Memory B cell (primary cell): Measurements from ENCODE around the gene PPP6R2.

Experiments
- ATAC-seq: fragments of 150-1000 bp; cut with Tn5 transposase; 2 replicates; pipeline ENCODE4 v1.10.0; 2021; ENCODE audit warnings: low read depth, mild to moderate bottlenecking, moderate library complexity
- DNase-seq, 2 donors: peaks; one replicate each; pipeline ENCODE4 v3.0.0; 2022; ENCODE audit warnings: low spot score in 2 of 2
- H3K27ac Mint-ChIP-seq: one replicate; pipeline ENCODE4 v1.8.0; 2022; ENCODE audit warnings: mild to moderate bottlenecking, moderate library complexity, mixed read lengths
- H3K27me3 Mint-ChIP-seq: one replicate; pipeline ENCODE4 v1.8.0; 2022; ENCODE audit warnings: mixed read lengths
- H3K36me3 Mint-ChIP-seq: one replicate; pipeline ENCODE4 v1.8.0; 2022; ENCODE audit warnings: mild to moderate bottlenecking, mixed read lengths
- H3K4me1 Mint-ChIP-seq: one replicate; pipeline ENCODE4 v1.8.0; 2022; ENCODE audit warnings: mixed read lengths
- H3K4me3 Mint-ChIP-seq: one replicate; pipeline ENCODE4 v1.8.0; 2022; ENCODE audit warnings: mild to moderate bottlenecking, moderate library complexity, mixed read lengths
- H3K9me3 Mint-ChIP-seq: one replicate; pipeline ENCODE4 v1.8.0; 2022; ENCODE audit warnings: mixed read lengths

Gene PPP6R2

DNA sequence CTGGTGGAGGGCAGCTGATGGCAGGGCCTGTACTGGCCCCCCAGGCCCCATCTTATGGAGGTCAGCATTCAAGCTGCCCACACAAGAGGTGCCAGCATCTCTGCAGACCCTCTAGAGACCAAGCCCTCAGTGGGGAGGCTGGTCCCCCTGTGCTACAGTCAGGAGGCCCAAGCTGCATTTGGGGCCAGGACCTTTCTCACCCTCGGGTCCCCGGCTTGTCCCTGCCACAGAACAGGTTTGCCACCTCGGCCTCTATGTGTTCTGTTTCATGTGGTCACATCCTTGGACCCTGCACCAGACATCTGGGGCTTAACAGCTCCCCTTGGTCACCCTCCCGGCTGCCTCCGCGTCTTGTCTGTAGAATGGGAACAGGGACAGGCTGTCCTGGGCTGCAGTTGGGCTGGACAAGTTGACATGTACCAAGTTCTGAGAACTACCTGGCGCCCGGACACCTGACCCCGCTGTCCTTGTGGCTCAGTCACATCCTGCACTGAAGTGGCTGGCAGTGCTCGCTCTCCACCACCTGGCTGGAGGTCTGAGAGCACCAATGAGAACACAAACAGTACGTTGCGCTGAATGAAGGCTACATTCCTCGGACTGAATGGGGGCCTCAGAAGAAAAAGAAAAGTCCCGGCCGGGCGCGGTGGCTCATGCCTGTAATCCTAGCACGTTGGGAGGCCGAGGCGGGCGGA is 33.0 kb upstream of the PPP6R2 start:
- H3K9me3 Mint-ChIP-seq = no peaks in the 10 kb centered on the region
- H3K27me3 Mint-ChIP-seq = no peaks in the 10 kb centered on the region
- no peaks in the 10 kb centered on the region for H3K36me3 Mint-ChIP-seq
- peaks cover 19% of the 10 kb centered on the region for H3K4me1 Mint-ChIP-seq
- H3K4me3 Mint-ChIP-seq = no peak overlapping the region
- DNase-seq (no peak), ATAC-seq (no peak)
- no peak overlapping the region for H3K27ac Mint-ChIP-seq

DNA sequence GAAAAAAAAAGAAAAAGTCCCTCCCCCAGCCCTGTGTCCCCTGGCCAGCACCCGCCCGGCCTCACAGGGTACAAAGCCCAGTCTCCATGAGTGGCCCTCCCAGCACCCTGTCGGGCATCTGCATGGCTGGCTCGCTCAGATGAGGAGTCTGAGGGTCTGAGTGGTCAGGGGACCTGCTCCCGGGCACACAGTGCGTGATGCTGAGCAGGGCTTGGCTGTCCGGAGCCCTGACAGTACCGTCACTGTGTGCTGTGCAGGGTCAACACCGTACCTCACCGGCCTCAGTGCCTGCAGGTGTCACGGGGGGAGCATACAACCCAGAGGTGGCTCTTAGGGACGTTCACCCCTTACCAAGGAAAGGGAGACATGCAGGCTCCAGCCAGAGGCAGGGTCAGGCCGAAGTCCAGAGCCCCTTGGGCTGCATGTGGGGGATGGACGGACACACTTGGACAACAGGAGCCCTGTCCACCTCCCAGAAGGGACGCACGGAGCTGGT is 32.1 kb upstream of the PPP6R2 start:
- ATAC-seq (no peak), DNase-seq (no peak)
- H3K4me1 Mint-ChIP-seq = peaks cover 18% of the 10 kb centered on the region
- H3K27ac Mint-ChIP-seq = no peak overlapping the region
- H3K9me3 Mint-ChIP-seq = no peaks in the 10 kb centered on the region
- no peaks in the 10 kb centered on the region for H3K36me3 Mint-ChIP-seq
- H3K4me3 Mint-ChIP-seq = no peak overlapping the region
- no peaks in the 10 kb centered on the region for H3K27me3 Mint-ChIP-seq

- Mint-ChIP-seq H3K4me1 (peaks cover 20% of the 10 kb centered on the region), H3K36me3 (no peaks in the 10 kb centered on the region), H3K27ac (no peak overlapping the region), H3K4me3 (no peak overlapping the region), H3K9me3 (no peaks in the 10 kb centered on the region), H3K27me3 (no peaks in the 10 kb centered on the region)
- ATAC-seq (no peak), DNase-seq (no peak)
These were observed 31.3 kb upstream of the PPP6R2 start for GRCh38 chr22:50311606-50312351.

- Mint-ChIP-seq H3K9me3 (no peaks in the 10 kb centered on the region), H3K27ac (no peak overlapping the region), H3K4me3 (no peak overlapping the region), H3K36me3 (no peaks in the 10 kb centered on the region), H3K27me3 (no peaks in the 10 kb centered on the region), H3K4me1 (peaks cover 22% of the 10 kb centered on the region)
- DNase-seq = no peak
- ATAC-seq = no peak
These were observed 30.8 kb upstream of the PPP6R2 start for GRCh38 chr22:50312371-50312770.

DNA sequence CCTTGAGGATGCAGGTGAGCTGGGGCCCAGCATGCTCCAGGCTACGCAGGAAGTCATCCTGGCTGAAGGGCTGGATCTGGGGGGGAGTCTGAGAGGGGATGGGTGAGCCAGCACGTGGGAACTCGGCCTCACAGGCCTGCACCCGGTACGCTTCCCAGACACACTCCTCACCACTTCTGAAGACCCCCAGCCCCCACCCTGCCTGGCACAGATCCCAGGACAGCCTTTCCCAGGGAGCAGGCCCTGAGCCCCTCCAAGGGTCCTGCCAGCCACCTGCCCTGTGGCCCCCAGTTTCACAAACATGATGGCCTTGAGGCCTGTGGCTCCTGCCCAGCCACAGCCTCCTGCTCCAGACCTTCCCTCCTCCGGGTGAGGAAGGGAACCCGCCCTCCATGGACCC is 30.1 kb upstream of the PPP6R2 start:
- H3K36me3 Mint-ChIP-seq = no peaks in the 10 kb centered on the region
- no peak for DNase-seq
- ATAC-seq = no peak
- H3K27ac Mint-ChIP-seq = no peak overlapping the region
- H3K4me1 Mint-ChIP-seq = peaks cover 22% of the 10 kb centered on the region
- H3K4me3 Mint-ChIP-seq = no peak overlapping the region
- no peaks in the 10 kb centered on the region for H3K9me3 Mint-ChIP-seq
- H3K27me3 Mint-ChIP-seq = no peaks in the 10 kb centered on the region

- peak overlapping the region; percentile 43 for H3K4me3 Mint-ChIP-seq
- peak overlapping the region; percentile 64 for H3K27ac Mint-ChIP-seq
- no peaks in the 10 kb centered on the region for H3K36me3 Mint-ChIP-seq
- DNase-seq (no peak), ATAC-seq (no peak)
- H3K27me3 Mint-ChIP-seq = no peaks in the 10 kb centered on the region
- H3K4me1 Mint-ChIP-seq = peaks cover 22% of the 10 kb centered on the region
- H3K9me3 Mint-ChIP-seq = no peaks in the 10 kb centered on the region
These were observed 29.5 kb upstream of the PPP6R2 start for GRCh38 chr22:50313600-50313999.

- no peak for ATAC-seq
- peak overlapping the region; percentile 81 for H3K4me3 Mint-ChIP-seq
These were observed 29.1 kb upstream of the PPP6R2 start for GRCh38 chr22:50314081-50314454.

DNA sequence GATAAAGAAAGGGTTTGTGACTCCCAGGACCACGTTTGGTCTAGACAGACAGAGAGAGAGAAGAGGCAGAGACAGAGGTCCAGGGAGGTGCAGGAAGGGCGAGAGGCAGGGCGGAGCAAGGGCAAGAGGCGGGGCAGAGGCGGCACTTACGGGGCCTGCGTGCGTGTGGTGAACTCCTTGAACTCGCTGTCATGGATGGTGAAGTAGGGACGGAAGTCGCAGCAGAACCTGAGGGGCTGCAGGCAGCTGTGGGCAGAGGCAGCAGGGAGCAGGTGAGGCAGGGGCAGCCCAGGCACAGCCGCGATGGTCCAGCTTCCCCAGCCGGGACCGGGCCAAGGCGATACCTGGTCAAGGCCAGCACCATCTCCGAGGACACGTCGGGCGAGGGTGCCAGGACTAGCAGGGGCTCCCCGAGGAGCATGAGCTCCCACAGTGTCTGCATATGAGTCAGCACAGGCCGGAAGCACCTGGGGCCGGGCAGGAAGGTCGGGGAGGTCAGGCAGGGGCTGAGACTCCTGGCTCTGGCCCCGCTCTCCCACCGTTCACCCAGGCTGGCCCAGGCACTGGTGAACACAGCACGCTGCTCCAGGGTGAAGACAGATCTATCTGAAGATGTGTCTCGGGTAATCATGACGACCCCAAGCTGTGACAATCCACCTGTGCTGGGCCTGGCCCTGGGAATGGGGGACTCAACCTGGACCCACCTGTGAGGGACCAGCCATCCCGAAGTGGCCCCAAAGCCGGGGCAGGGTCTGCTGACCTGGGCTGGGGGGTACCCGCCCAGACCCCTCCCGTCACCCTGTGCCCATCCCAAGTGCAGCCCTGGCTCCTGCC is 28.5 kb upstream of the PPP6R2 start:
- DNase-seq (peak in 1 of 2 donors; percentile 67), ATAC-seq (peak; percentile 88)
- H3K4me3 Mint-ChIP-seq = peak overlapping the region; percentile 81
- H3K36me3 Mint-ChIP-seq = no peaks in the 10 kb centered on the region
- no peaks in the 10 kb centered on the region for H3K9me3 Mint-ChIP-seq
- peaks cover 23% of the 10 kb centered on the region for H3K4me1 Mint-ChIP-seq
- H3K27ac Mint-ChIP-seq = peak overlapping the region; percentile 64
- no peaks in the 10 kb centered on the region for H3K27me3 Mint-ChIP-seq

More at GRCh38 chr22:50314081-50314454, 29.1 kb upstream of the PPP6R2 start:
- Mint-ChIP-seq H3K9me3 (no peaks in the 10 kb centered on the region), H3K4me1 (peaks cover 21% of the 10 kb centered on the region), H3K27me3 (no peaks in the 10 kb centered on the region), H3K27ac (peak overlapping the region; percentile 64), H3K36me3 (no peaks in the 10 kb centered on the region)
- DNase-seq = no peak

DNA sequence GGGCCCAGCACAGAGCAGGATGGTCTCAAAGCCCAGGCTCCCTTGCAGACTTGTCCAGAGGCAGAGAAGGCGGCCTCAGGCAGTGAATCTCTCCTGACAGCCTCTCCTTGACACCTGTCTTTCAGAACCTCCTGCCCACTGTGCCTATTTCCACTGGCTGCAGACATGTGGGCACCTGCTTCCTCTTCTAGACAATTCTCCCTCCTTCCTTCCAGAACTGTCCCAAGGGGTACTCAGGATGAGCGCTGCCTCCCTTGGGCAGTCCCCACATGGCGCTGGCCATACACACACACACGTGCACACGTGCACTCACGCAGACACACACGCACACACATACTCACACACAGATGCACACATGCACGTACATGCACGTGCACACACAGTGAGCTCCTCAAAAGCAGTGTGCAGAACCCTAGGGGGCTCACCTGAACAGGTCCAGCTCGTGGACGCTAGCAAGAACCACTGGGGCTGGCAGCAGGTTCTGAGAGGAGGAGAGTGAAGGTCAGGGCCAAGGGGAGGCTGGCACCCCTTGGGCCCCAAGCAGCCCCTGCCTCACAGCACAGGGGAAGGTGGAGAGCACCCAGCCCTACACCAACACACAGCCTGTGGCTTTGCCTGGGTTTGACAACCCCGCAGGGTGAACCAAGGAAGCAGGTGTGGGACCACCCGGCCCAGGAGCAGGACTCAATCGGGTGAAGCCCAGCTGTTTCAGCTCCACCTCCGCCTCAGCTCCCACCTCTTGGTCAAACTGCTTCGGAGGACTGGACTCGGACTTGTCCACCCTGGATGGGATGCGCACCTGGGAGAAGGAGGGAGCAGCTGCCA is 27.6 kb upstream of the PPP6R2 start:
- DNase-seq (no peak), ATAC-seq (peak; percentile 6)
- no peaks in the 10 kb centered on the region for H3K9me3 Mint-ChIP-seq
- H3K27ac Mint-ChIP-seq = peak overlapping the region; percentile 1
- H3K36me3 Mint-ChIP-seq = no peaks in the 10 kb centered on the region
- H3K4me1 Mint-ChIP-seq = peaks cover 25% of the 10 kb centered on the region
- no peaks in the 10 kb centered on the region for H3K27me3 Mint-ChIP-seq
- peak overlapping the region; percentile 69 for H3K4me3 Mint-ChIP-seq

- no peak overlapping the region for H3K4me3 Mint-ChIP-seq
- no peak overlapping the region for H3K27ac Mint-ChIP-seq
- no peaks in the 10 kb centered on the region for H3K27me3 Mint-ChIP-seq
- no peak for ATAC-seq
- peaks cover 25% of the 10 kb centered on the region for H3K4me1 Mint-ChIP-seq
- no peak for DNase-seq
- no peaks in the 10 kb centered on the region for H3K36me3 Mint-ChIP-seq
- H3K9me3 Mint-ChIP-seq = no peaks in the 10 kb centered on the region
These were observed 26.7 kb upstream of the PPP6R2 start for GRCh38 chr22:50316114-50317065.

DNA sequence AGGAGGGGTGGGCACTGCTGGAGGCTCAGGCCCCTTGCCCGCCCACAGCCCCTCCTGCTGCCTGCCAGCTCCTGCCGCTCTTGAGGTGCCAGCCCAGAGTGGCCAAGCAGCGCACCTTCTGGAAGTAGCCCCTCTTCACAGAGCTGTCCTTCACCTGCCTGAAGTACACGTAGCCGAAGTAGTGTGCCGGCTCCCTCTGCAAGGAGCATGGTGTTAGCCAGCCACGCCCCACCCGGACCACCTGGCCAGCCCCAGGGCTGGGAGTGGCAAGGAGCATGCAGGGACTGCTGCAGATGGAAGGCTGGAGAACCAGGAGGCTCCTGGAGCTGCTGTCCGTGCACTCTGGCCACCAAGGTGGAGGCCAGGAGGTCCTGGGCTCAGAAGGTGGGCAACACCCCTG is 25.9 kb upstream of the PPP6R2 start:
- no peak for DNase-seq
- no peaks in the 10 kb centered on the region for H3K9me3 Mint-ChIP-seq
- peaks cover 25% of the 10 kb centered on the region for H3K4me1 Mint-ChIP-seq
- H3K27me3 Mint-ChIP-seq = no peaks in the 10 kb centered on the region
- H3K4me3 Mint-ChIP-seq = no peak overlapping the region
- H3K27ac Mint-ChIP-seq = no peak overlapping the region
- no peak for ATAC-seq
- H3K36me3 Mint-ChIP-seq = no peaks in the 10 kb centered on the region

DNA sequence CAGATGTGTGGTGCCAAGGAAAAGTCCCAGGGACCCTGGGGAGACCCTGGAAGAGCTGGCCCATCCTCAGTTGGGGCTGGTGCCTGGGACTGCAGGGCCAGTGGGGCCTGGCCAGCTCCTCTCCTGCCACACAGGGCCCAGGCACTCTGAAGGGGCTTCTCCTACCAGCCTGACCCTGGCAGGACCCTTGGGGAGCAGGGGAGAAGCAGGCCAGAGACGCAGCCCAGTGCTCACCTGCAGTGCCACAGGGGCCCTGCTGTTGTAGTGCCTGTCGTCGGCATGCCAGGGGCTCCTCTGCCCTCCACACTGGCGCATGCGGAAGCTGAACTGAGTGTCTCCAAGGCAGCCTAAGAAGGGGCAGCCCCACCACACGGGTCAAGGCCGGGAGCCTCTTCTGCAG is 25.5 kb upstream of the PPP6R2 start:
- no peaks in the 10 kb centered on the region for H3K9me3 Mint-ChIP-seq
- peaks cover 25% of the 10 kb centered on the region for H3K4me1 Mint-ChIP-seq
- H3K27me3 Mint-ChIP-seq = no peaks in the 10 kb centered on the region
- H3K4me3 Mint-ChIP-seq = no peak overlapping the region
- DNase-seq (no peak), ATAC-seq (no peak)
- H3K27ac Mint-ChIP-seq = no peak overlapping the region
- H3K36me3 Mint-ChIP-seq = no peaks in the 10 kb centered on the region

DNA sequence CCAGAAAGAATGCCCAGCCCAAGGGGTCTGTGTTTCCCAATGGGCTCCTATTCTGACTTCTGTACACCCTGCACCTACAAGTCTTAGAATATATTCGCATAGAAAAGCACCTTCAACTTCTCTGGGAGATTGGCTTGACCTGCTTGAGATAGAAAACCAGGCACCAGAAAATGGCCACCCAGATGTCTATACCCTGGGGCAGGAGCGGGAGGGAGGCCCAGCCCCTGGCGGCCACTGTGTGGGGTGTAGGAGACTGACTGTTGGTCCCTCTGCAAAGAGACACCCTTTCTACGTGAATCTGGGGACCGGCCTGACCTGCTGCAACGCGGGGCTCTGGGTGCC is 24.8 kb upstream of the PPP6R2 start:
- no peak for DNase-seq
- ATAC-seq = no peak
- Mint-ChIP-seq H3K4me3 (no peak overlapping the region), H3K36me3 (no peaks in the 10 kb centered on the region), H3K9me3 (no peaks in the 10 kb centered on the region), H3K27me3 (no peaks in the 10 kb centered on the region), H3K27ac (no peak overlapping the region), H3K4me1 (peaks cover 25% of the 10 kb centered on the region)
